PC-9 (cell line): ENCODE data around the gene FNDC7. TPM values are rescaled to one million over a fixed set of nuclear protein-coding genes. Genes with fewer than 3 reads are reported as not detected.
"Not testable (repeated sequence)": the region's sequence is repeated elsewhere in the genome, so short reads cannot be mapped to it uniquely, and the experiment has no call there.

Source experiments
- BruUV-seq: library from RNA; stranded (reverse); fragments of 400-500 nt; replicated peaks from 2 replicates; lab custom pipeline; 2021; lab: Mats Ljungman, UMichigan
- CTCF ChIA-PET: fragments of 300-600 bp; sonication (Branson Sonifier 250); formaldehyde crosslinking; loops from one replicate; lab custom pipeline; 2022; ENCODE audit warnings: antibody characterized with exemption; lab: Charles Lee
- POLR2A ChIA-PET: fragments of 300-600 bp; sonication (Branson Sonifier 250); formaldehyde crosslinking; loops from one replicate; lab custom pipeline; 2022; ENCODE audit warnings: antibody characterized with exemption; ENCODE audit not compliant: unreplicated experiment; lab: Charles Lee
- DNase-seq, 2 experiments: peaks; one replicate each; pipeline versions ENCODE4 v3.0.0 to v3.0.0-alpha.2; 2015 to 2022; ENCODE audit warnings: mixed read lengths in 1 of 2
- H2AFZ ChIP-seq: fragments of 200-600 bp; sonication (generic); 2 replicates; pipeline ENCODE4 v1.8.1; 2017; ENCODE audit warnings: antibody characterized with exemption
- H3F3A ChIP-seq: fragments of 200-600 bp; sonication (generic); 2 replicates; pipeline ENCODE4 v1.8.1; 2017; ENCODE audit warnings: antibody characterized with exemption, mild to moderate bottlenecking, low read depth; ENCODE audit not compliant: insufficient read depth
- H3K27ac ChIP-seq: fragments of 200-600 bp; sonication (generic); 2 replicates; pipeline ENCODE4 v1.6.1; 2016; ENCODE audit warnings: mixed run types
- H3K27me3 ChIP-seq: fragments of 200-600 bp; sonication (generic); 2 replicates; pipeline ENCODE4 v1.6.1; 2016; ENCODE audit warnings: low read depth, mixed run types; ENCODE audit not compliant: insufficient read depth
- H3K36me3 ChIP-seq: fragments of 200-600 bp; sonication (generic); 2 replicates; pipeline ENCODE4 v1.6.1; 2016; ENCODE audit warnings: low read depth, mixed run types
- H3K4me1 ChIP-seq: fragments of 200-600 bp; sonication (generic); replicated peaks from 2 replicates; pipeline ENCODE4 v1.6.1; 2016; ENCODE audit warnings: mixed run types; ENCODE audit not compliant: insufficient read depth
- H3K4me2 ChIP-seq: fragments of 200-600 bp; sonication (generic); 2 replicates; pipeline ENCODE4 v1.6.1; 2017; ENCODE audit warnings: mixed run types
- H3K4me3 ChIP-seq: fragments of 200-600 bp; sonication (generic); 2 replicates; pipeline ENCODE4 v1.6.1; 2016; ENCODE audit warnings: mixed run types
- H3K79me2 ChIP-seq: fragments of 200-600 bp; sonication (generic); 2 replicates; pipeline ENCODE4 v1.6.1; 2017; ENCODE audit warnings: low read depth, mixed run types
- H3K9me2 ChIP-seq: fragments of 200-600 bp; sonication (generic); 2 replicates; pipeline ENCODE4 v1.8.1; 2017; ENCODE audit warnings: mild to moderate bottlenecking; ENCODE audit not compliant: insufficient read depth
- H3K9me3 ChIP-seq: fragments of 200-600 bp; sonication (generic); 2 replicates; pipeline ENCODE4 v1.8.1; 2016; ENCODE audit warnings: low read depth; ENCODE audit not compliant: insufficient read depth
- H4K20me1 ChIP-seq: fragments of 200-600 bp; sonication (generic); 2 replicates; pipeline ENCODE4 v1.8.1; 2017; ENCODE audit not compliant: insufficient read depth
- EZH2 ChIP-seq: fragments of 200-600 bp; sonication (generic); IDR thresholded peaks from 2 replicates; pipeline ENCODE4 v1.8.0; 2017; ENCODE audit warnings: antibody characterized with exemption, low read depth
- intact Hi-C: fragments of 100-400 bp; cut with micrococcal nuclease; formaldehyde crosslinking; loops from one replicate; pipeline ENCODE4 v1.10.0; 2022; ENCODE audit not compliant: unreplicated experiment
- total RNA-seq: library from RNA; stranded (reverse); gene quantifications from 2 replicates; pipeline ENCODE4 v1.2.3, GENCODE V29; 2021
- TF ChIP-seq, protein P1 (sequence below): fragments of 200-600 bp; sonication (generic); conservative IDR thresholded peaks from 2 replicates; pipeline ENCODE4 v1.6.1; 2017; ENCODE audit warnings: mixed run types, antibody characterized with exemption, mild to moderate bottlenecking, moderate library complexity

FNDC7 gene
- total RNA-seq, 1 experiment from 2014 or later = 0.20 TPM

DNA sequence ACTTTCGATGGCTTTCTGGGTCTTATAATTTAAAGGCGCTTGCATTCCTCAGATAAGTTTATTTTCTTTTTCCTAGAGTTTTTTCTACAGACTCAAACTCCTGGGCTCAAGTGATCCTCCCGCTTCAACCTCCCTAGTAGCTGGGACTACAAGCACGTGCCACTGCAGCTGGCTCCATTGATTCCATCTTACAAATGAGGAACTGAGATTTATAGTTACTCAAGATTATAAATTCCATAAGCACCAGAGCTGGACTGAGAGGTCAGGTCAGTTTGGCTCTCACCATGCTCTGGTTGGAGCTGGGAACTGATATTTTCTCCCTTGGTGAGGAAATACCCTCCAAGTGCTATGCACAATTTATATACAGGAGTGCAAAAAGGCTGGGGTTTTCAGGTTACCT lies 34.0 kb upstream of the FNDC7 start:
- Histone ChIP-seq H3K4me3 (no peak overlapping the region), H4K20me1 (no peaks in the 10 kb centered on the region), H3K9me2 (no peaks in the 10 kb centered on the region), H3K36me3 (no peaks in the 10 kb centered on the region), H2AFZ (no peak overlapping the region), H3K4me1 (peaks cover 9% of the 10 kb centered on the region; the same call in 1 of the 2 replicates), H3F3A (peaks cover 4% of the 10 kb centered on the region; the same call in 1 of the 2 replicates), H3K79me2 (no peaks in the 10 kb centered on the region), H3K27me3 (no peaks in the 10 kb centered on the region), H3K9me3 (no peaks in the 10 kb centered on the region), H3K4me2 (no peak overlapping the region), H3K27ac (no peak overlapping the region)
- CTCF ChIA-PET = no interaction called here
- TF ChIP-seq EZH2 = no peak
- TF ChIP-seq, protein P1, sequence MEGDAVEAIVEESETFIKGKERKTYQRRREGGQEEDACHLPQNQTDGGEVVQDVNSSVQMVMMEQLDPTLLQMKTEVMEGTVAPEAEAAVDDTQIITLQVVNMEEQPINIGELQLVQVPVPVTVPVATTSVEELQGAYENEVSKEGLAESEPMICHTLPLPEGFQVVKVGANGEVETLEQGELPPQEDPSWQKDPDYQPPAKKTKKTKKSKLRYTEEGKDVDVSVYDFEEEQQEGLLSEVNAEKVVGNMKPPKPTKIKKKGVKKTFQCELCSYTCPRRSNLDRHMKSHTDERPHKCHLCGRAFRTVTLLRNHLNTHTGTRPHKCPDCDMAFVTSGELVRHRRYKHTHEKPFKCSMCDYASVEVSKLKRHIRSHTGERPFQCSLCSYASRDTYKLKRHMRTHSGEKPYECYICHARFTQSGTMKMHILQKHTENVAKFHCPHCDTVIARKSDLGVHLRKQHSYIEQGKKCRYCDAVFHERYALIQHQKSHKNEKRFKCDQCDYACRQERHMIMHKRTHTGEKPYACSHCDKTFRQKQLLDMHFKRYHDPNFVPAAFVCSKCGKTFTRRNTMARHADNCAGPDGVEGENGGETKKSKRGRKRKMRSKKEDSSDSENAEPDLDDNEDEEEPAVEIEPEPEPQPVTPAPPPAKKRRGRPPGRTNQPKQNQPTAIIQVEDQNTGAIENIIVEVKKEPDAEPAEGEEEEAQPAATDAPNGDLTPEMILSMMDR = no peak
- DNase-seq = no peak
- POLR2A ChIA-PET = no interaction called here
- intact Hi-C loops = no loop called here
- no TSS peak for BruUV-seq

DNA sequence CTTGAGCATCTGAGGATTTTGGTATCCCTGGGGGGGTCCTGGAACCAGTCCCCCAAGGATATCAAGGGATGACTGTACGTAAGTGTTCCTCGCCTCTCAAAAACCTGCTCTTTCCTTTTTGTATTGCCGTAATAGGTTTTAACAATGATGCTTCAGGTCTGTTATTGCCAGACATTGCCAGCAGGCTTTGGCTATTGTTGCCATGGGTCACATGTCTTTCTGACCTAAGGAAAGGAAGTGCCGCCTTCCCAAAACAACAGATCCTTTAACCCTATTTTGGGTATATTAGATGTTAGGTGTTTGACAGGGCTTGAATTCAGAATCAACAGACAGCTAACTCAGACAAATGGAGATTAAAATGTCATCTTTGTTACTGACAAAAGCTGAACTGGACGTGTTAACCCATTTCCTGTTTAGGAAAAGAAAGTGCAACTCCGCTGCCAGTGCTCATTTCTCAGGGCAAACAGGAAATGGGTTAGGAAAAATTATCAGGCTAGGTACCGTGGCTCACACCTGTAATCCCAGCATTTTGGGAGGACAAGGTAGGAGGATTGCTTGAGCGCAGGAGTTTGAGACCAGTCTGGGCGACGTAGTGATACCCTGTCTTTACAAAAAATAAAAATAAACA lies 33.0 kb upstream of the FNDC7 start:
- ChIA-PET POLR2A (no interaction called here), CTCF (no interaction called here)
- no peaks in the 10 kb centered on the region for H3K27me3 ChIP-seq
- H3K27ac ChIP-seq = no peak overlapping the region
- H2AFZ ChIP-seq = no peak overlapping the region
- no peak for DNase-seq
- H3K9me3 ChIP-seq = no peaks in the 10 kb centered on the region
- intact Hi-C loops = no loop called here
- no peaks in the 10 kb centered on the region for H3K9me2 ChIP-seq
- no peak overlapping the region for H3K4me3 ChIP-seq
- TF ChIP-seq EZH2 = no peak
- TF ChIP-seq, protein P1 = no peak
- H3K79me2 ChIP-seq = no peaks in the 10 kb centered on the region
- H3F3A ChIP-seq = peaks cover 4% of the 10 kb centered on the region
- no TSS peak for BruUV-seq
- H3K4me2 ChIP-seq = no peak overlapping the region
- H4K20me1 ChIP-seq = no peaks in the 10 kb centered on the region
- no peaks in the 10 kb centered on the region for H3K36me3 ChIP-seq
- peaks cover 9% of the 10 kb centered on the region; the same call in 1 of the 2 replicates for H3K4me1 ChIP-seq

DNA sequence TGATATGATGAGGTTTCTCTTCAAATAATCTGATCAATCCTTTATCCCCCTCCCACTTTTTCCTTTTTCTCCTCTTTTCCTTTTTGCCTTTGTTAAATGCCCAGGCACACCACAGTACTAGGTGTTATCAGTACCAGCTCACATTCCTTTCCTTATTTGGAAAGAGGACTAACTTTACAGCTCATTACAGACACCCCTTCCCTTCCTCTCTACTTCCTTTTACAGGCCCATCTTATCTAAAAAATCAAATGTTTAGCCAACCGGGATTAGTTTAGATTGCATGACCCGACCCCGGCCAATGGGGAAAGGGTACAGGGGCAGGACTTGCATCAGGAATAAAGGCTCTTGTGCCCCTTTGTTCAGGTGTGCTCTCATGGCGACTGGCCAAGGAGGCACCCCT lies 31.0 kb upstream of the FNDC7 start:
- CTCF ChIA-PET = interaction anchor here (0.7 kb wide), 1 partner anchor 556 kb away, joined by 3 read pairs; no protein-coding TSS in a partner anchor
- H2AFZ ChIP-seq, H3K79me2 ChIP-seq, BruUV-seq, H3K9me2 ChIP-seq, H3K27ac ChIP-seq, H3F3A ChIP-seq, intact Hi-C loops, H3K4me1 ChIP-seq, H3K9me3 ChIP-seq, H4K20me1 ChIP-seq, H3K4me2 ChIP-seq, H3K4me3 ChIP-seq, H3K27me3 ChIP-seq, H3K36me3 ChIP-seq: not testable (repeated sequence)
- peak; percentile 17 to 75 for DNase-seq
- POLR2A ChIA-PET = interaction anchor here (0.5 to 0.6 kb wide), 3 partner anchors 12 to 1728 kb away, joined by 3 to 6 read pairs (median 4); no protein-coding TSS in a partner anchor
